Measurements from ENCODE around the gene SLC15A3.

SLC15A3 gene

DNA sequence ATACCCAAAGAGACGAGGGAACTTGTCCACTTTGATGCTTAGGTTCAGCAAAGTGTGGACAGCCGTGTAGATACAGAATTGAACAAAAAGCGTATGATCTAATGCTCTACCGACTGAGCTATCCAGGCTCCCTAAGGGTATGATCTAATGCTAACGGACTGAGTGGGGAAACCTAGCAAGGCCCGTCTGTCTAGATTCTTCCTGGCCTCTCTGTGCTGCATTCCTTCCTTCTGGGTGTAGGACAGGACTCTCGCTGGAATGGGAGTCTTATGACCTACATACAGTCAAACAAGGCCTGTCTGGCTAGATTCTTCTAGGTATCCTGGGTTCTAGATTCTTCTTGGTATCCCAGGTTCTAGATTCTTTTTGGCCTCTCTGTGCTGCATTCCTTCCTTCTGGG lies 8.4 kb upstream of the SLC15A3 start:
- H4K20me1 ChIP-seq (ENCODE audit: insufficient read depth, low read length) = no peaks in the 10 kb centered on the region
- H3K4me2 ChIP-seq (ENCODE audit: insufficient read depth, low read length) = no peak overlapping the region
- H3K27me3 ChIP-seq (ENCODE audit: insufficient read depth, low read length, poor library complexity) = no peaks in the 10 kb centered on the region
- ATAC-seq (ENCODE audit: insufficient read depth, low read depth) (no peak), DNase-seq (no peak)
- H3K9ac ChIP-seq (ENCODE audit: low read depth, low read length) = no peak overlapping the region
- H3K27ac ChIP-seq (ENCODE audit: low read length) = no peak overlapping the region
- H3K9me3 ChIP-seq (ENCODE audit: insufficient read depth, low read length, severe bottlenecking) = no peaks in the 10 kb centered on the region
- H3K36me3 ChIP-seq (ENCODE audit: insufficient read depth, low read length) = no peaks in the 10 kb centered on the region
- H3K4me3 ChIP-seq (ENCODE audit: low read depth in 1 of 2, low read length in 2 of 2) = no peak overlapping the region
- no peaks in the 10 kb centered on the region for H3K4me1 ChIP-seq (ENCODE audit: insufficient read depth, low read length)
- no peaks in the 10 kb centered on the region for H3K79me2 ChIP-seq (ENCODE audit: insufficient read depth, low read length)
- TF ChIP-seq EZH2 (IDR thresholded peaks at IDR 0.05; ENCODE audit: borderline replicate concordance, low read depth, low read length, severe bottlenecking) (no peak), CTCF (IDR thresholded peaks at IDR 0.05; ENCODE audit: borderline replicate concordance, extremely low read depth, low read length, poor library complexity, severe bottlenecking) (no peak)
- no peak overlapping the region for H2AFZ ChIP-seq (ENCODE audit: low read depth, low read length)

DNA sequence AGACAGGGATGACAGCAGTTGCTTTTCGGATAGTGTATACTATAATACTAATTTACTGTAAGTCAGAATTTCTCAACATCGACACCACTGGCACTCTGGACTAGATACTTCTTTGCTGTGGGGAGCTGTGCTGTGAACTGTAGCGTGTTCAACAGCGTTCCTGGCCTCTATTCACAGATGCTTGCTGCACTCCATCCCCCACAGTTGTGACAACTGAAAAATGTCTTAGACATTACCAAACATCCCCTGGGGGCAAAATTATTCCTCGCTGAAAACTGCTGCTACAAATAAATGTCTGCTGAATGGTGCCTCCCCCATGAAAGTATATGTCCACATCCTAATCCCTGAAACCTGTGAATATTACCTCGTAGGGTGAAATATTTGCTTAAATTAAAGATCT lies 7.5 kb upstream of the SLC15A3 start:
- Histone ChIP-seq H2AFZ (ENCODE audit: low read depth, low read length) (no peak overlapping the region), H3K79me2 (ENCODE audit: insufficient read depth, low read length) (no peaks in the 10 kb centered on the region), H3K4me3 (ENCODE audit: low read depth in 1 of 2, low read length in 2 of 2) (no peak overlapping the region), H3K9ac (ENCODE audit: low read depth, low read length) (no peak overlapping the region), H3K36me3 (ENCODE audit: insufficient read depth, low read length) (no peaks in the 10 kb centered on the region), H3K27ac (ENCODE audit: low read length) (no peak overlapping the region), H4K20me1 (ENCODE audit: insufficient read depth, low read length) (no peaks in the 10 kb centered on the region), H3K9me3 (ENCODE audit: insufficient read depth, low read length, severe bottlenecking) (no peaks in the 10 kb centered on the region), H3K27me3 (ENCODE audit: insufficient read depth, low read length, poor library complexity) (no peaks in the 10 kb centered on the region), H3K4me2 (ENCODE audit: insufficient read depth, low read length) (no peak overlapping the region), H3K4me1 (ENCODE audit: insufficient read depth, low read length) (no peaks in the 10 kb centered on the region)
- ATAC-seq (ENCODE audit: insufficient read depth, low read depth) = no peak
- DNase-seq = no peak
- TF ChIP-seq CTCF (IDR thresholded peaks at IDR 0.05; ENCODE audit: borderline replicate concordance, extremely low read depth, low read length, poor library complexity, severe bottlenecking) (no peak), EZH2 (IDR thresholded peaks at IDR 0.05; ENCODE audit: borderline replicate concordance, low read depth, low read length, severe bottlenecking) (no peak)

DNA sequence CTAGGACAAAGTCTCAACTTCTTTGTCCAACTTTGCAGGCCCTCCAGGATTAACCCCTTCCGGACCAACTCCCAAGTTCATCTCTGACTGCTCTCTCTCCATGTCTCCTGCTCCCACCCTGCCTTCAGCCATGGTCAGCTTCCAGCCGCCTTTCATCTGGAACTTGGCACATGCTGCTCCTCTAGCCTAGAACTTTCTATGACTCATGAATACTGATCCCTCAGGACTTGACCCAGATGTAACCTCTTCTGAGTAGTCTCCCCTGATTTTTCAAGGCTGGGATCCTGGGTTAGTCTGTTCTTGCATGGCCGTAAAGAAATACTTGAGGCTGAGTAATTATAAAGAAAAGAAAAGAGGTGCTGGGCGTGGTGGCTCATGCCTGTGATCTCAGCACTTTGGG lies 5.2 kb upstream of the SLC15A3 start:
- ATAC-seq (ENCODE audit: insufficient read depth, low read depth) = no peak
- Histone ChIP-seq H3K27me3 (ENCODE audit: insufficient read depth, low read length, poor library complexity) (peaks cover 3% of the 10 kb centered on the region), H3K4me2 (ENCODE audit: insufficient read depth, low read length) (no peak overlapping the region)

More for the DNA sequence above, 5.2 kb upstream of the SLC15A3 start:
- Histone ChIP-seq H3K4me3 (ENCODE audit: low read depth in 1 of 2, low read length in 2 of 2) (no peak overlapping the region), H3K4me1 (ENCODE audit: insufficient read depth, low read length) (no peaks in the 10 kb centered on the region), H3K79me2 (ENCODE audit: insufficient read depth, low read length) (no peaks in the 10 kb centered on the region), H3K9ac (ENCODE audit: low read depth, low read length) (no peak overlapping the region), H3K27ac (ENCODE audit: low read length) (no peak overlapping the region), H2AFZ (ENCODE audit: low read depth, low read length) (no peak overlapping the region), H3K36me3 (ENCODE audit: insufficient read depth, low read length) (no peaks in the 10 kb centered on the region), H4K20me1 (ENCODE audit: insufficient read depth, low read length) (no peaks in the 10 kb centered on the region), H3K9me3 (ENCODE audit: insufficient read depth, low read length, severe bottlenecking) (no peaks in the 10 kb centered on the region)
- DNase-seq = no peak
- no peak for TF ChIP-seq EZH2 (IDR thresholded peaks at IDR 0.05; ENCODE audit: borderline replicate concordance, low read depth, low read length, severe bottlenecking)
- no peak for TF ChIP-seq CTCF (IDR thresholded peaks at IDR 0.05; ENCODE audit: borderline replicate concordance, extremely low read depth, low read length, poor library complexity, severe bottlenecking)

All from DND-41 (cell line).